Activated CD4-positive, alpha-beta memory T cell treated with anti-CD3 and anti-CD28 coated beads for 36 hours (primary cell): ENCODE measurements around the gene MRPL30. TPM values are rescaled to one million over a fixed set of nuclear protein-coding genes. Genes with fewer than 3 reads are reported as not detected.
"Not testable (repeated sequence)": the region's sequence is repeated elsewhere in the genome, so short reads cannot be mapped to it uniquely, and the experiment has no call there.

Experiments
- CTCF ChIA-PET: fragments of 350-600 bp; sonication (Branson Sonifier 250); formaldehyde crosslinking; loops from one replicate; lab custom pipeline; 2021; ENCODE audit warnings: antibody characterized with exemption, inconsistent platforms; lab: Charles Lee
- POLR2A ChIA-PET: fragments of 350-600 bp; sonication (Branson Sonifier 250); formaldehyde crosslinking; loops from one replicate; lab custom pipeline; 2021; ENCODE audit warnings: antibody characterized with exemption; lab: Charles Lee
- DNase-seq: peaks from one replicate; pipeline ENCODE4 v3.0.0-alpha.2; 2020
- H3K27ac Mint-ChIP-seq: one replicate; pipeline ENCODE4 v1.8.0; 2021; ENCODE audit warnings: mixed read lengths
- H3K27me3 Mint-ChIP-seq: one replicate; pipeline ENCODE4 v1.8.0; 2021; ENCODE audit warnings: mixed read lengths
- H3K36me3 Mint-ChIP-seq: one replicate; pipeline ENCODE4 v1.8.0; 2021; ENCODE audit warnings: mixed read lengths
- H3K4me1 Mint-ChIP-seq: one replicate; pipeline ENCODE4 v1.8.0; 2021; ENCODE audit warnings: low read depth, mixed read lengths
- H3K4me3 Mint-ChIP-seq: one replicate; pipeline ENCODE4 v1.8.0; 2021; ENCODE audit warnings: mild to moderate bottlenecking, mixed read lengths
- H3K9me3 Mint-ChIP-seq: one replicate; pipeline ENCODE4 v1.8.0; 2021; ENCODE audit warnings: mixed read lengths
- intact Hi-C: fragments of 100-400 bp; cut with micrococcal nuclease; formaldehyde crosslinking; loops from one replicate; pipeline ENCODE4 v1.15.1; 2023
- total RNA-seq, 2 experiments: library from RNA; stranded (reverse); gene quantifications; one replicate each; pipeline ENCODE4 v1.2.3, GENCODE V29; 2021

MRPL30 gene
- total RNA-seq = 10 to 100 TPM; 30.3 to 30.8 TPM

DNA sequence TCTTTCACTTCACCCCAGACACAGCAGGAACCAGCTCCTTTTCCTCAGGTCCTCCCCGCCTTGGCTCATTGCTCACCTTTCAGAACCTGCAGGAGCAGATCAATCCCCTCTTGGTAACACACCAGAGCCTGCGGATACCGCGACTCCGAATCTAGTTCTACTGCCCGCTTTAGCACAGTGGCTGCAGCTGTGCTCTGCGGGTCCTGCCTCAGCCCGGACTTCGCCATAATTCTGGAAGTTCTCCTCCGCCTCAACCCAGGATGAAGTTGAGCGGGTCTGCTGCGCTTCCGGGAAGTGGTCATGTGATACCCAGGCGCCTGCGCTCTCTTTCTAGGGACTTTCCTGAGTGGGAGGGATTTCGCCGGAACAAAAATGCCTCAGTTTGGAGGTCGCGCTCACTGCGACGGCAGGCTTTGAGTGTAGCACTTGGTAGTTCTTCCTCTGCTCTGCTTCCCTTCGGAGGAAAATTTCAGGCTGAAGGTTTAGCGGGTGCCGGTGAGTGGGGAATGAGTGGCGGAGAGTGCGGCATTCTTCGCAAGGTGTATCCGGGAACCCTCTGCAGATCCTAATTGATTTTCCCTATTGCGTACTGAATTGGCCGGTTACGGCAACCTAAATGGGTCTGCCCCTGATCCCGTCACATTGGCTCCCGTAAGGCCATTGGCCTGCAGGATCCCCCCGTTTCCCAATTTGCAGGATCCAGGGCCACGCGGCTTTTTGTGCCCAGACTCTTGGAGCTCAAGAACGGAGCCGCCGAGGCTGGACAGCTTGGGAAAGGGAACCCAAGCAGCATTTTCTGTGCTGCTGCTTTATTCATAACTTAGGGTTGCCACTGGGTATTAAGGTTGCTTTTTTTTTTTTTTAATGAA is at the start of gene MRPL30, which contains the start of gene MITD1:
MRPL30 (plus strand) TSS at position 430 of the 869 bp plus-strand sequence. CDS start 5,020 bp downstream, outside the sequence.
MITD1 (minus strand) TSS at position 304 of the 869 bp plus-strand sequence; CDS start at position 227, 77 bp downstream.
- DNase-seq = peak; percentile 95
- intact Hi-C loops = loop anchor here (1.0 kb wide), 4 partner anchors 27 to 309 kb away; partner anchors contain the start of genes C2orf15, LIPT1, REV1 and TSGA10
- ChIA-PET POLR2A (interaction anchor here (0.7 to 1.6 kb wide), 5 partner anchors 25 to 156 kb away, joined by 3 to 12 read pairs (median 8); partner anchors contain the start of genes C2orf15, EIF5B, LIPT1 and TSGA10), CTCF (interaction anchor here (0.6 to 1.8 kb wide), 10 partner anchors 12 to 640 kb away, joined by 3 to 7 read pairs (median 4); partner anchors contain the start of genes EIF5B and TXNDC9)
- no peaks in the 10 kb centered on the region for H3K9me3 Mint-ChIP-seq
- peak within 1 kb of the TSS; percentile 98 for H3K4me3 Mint-ChIP-seq
- H3K4me1 Mint-ChIP-seq = peaks cover 49% of the 10 kb centered on the region
- no peaks in the 10 kb centered on the region for H3K27me3 Mint-ChIP-seq
- peak within 1 kb of the TSS; percentile 97 for H3K27ac Mint-ChIP-seq
- peaks cover 4% of the 10 kb centered on the region for H3K36me3 Mint-ChIP-seq

DNA sequence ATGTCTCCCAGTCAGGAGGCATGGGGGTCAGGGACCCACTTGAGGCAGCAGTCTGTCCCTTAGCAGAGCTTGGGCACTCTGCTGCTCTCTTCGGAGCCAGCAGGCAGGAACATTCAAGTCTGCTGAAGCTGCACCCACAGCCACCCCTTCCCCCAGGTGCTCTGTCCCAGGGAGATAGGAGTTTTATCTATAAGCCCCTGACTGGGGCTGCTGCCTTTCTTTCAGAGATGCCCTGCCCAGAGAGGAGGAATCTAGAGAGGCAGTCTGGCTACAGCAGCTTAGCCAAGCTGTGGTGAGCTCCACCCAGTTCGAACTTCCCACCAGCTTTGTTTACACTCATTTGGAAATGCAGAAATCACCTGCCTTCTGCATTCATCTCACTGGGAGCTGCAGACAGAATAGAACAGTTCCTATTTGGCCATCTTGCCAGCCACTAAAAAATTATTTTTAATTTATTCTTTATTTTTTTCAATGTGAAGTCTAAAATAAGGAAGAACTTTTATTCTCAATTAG is 45.9 kb upstream of the MRPL30 start:
- H3K27me3 Mint-ChIP-seq, CTCF ChIA-PET, DNase-seq, intact Hi-C loops, H3K4me1 Mint-ChIP-seq, POLR2A ChIA-PET, H3K4me3 Mint-ChIP-seq, H3K27ac Mint-ChIP-seq: not testable (repeated sequence)
- H3K9me3 Mint-ChIP-seq = peaks cover 43% of the 10 kb centered on the region
- H3K36me3 Mint-ChIP-seq = peaks cover 21% of the 10 kb centered on the region

DNA sequence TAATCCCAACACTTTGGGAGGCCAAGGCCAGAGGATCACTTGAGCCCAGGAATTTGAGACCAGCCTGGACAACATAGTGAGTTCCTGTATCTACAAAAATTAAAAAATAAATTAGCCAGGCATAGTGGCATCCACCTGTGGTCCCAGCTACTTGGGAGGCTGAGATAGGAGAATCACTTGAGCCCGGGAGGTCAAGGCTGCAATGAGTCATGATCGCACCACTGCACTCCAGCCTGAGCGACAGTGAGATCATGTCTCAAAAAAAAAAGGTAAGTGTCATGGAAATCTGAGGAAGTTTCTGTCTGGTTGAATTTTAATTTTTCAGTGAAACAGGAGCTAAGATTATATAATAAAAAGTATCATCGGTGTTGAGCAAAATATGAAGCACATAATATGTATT is 42.0 kb upstream of the MRPL30 start:
- intact Hi-C loops = no loop called here
- ChIA-PET CTCF (no interaction called here), POLR2A (interaction anchor here (0.7 kb wide), 1 partner anchor 14 kb away, joined by 4 read pairs; no protein-coding TSS in a partner anchor)
- H3K27me3 Mint-ChIP-seq = no peaks in the 10 kb centered on the region
- H3K36me3 Mint-ChIP-seq = peaks cover 11% of the 10 kb centered on the region
- peak overlapping the region; percentile 3 for H3K4me3 Mint-ChIP-seq
- no peak for DNase-seq
- no peak overlapping the region for H3K27ac Mint-ChIP-seq
- H3K9me3 Mint-ChIP-seq = peaks cover 4% of the 10 kb centered on the region
- peaks cover 19% of the 10 kb centered on the region for H3K4me1 Mint-ChIP-seq

DNA sequence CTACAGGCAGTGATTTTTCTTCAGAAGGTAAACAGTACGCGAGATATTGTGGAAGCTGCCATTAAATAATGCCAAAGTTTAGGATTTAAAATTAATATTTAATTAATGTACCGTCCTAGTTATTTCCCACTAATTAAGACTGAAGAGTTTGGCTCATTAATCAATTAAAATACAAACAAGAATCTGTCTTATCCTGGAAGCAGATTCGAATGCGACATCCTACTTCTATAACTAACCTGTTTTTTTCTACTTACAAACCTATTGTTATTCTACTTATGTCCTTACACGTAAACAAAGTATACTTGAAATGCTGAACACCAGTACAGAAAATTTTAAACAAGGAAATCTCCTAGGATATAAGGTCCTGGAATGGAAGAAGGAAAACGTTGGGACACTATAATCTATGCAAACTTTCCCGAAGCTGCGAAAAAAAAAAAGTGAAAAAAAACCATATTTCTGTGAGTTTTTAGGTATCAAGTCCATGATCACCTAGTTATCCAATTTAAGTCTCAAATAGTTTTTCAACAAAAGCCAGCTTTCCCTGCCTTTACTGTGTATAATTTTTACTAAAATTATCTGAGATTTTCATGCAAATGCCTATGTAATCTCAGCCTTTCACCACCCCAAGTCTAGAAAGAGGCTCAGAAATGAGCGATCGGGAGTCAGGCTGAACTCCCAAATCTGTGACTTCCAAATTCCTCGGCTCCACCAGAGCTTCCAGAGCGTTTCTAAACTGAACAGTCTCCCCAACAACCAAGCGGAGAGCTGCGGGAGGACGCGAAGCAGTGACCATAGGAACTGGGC is 40.7 kb upstream of the MRPL30 start:
- no peak for DNase-seq
- H3K4me1 Mint-ChIP-seq = peaks cover 19% of the 10 kb centered on the region
- H3K27ac Mint-ChIP-seq = peak overlapping the region; percentile 88

DNA sequence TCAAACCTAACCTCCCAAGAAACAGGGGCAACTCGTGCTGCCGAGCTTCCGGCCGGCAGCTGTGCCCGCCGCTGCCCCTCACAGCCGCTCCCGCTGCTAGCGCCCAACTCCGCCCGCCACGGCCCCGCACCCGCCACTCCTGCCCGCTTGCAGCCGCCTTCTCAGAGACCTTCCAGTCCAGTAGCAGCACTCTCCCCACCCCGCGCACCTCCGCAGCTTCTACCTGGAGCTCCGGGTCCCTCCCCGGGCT is 40.2 kb upstream of the MRPL30 start:
- H3K27me3 Mint-ChIP-seq = no peaks in the 10 kb centered on the region
- intact Hi-C loops = loop anchor here (1.0 to 10.0 kb wide), 5 partner anchors 14 to 486 kb away; partner anchors contain the start of genes LIPT1, MITD1, MRPL30 and REV1

More for the DNA sequence above, 40.7 kb upstream of the MRPL30 start:
- Mint-ChIP-seq H3K36me3 (peaks cover 5% of the 10 kb centered on the region), H3K4me3 (peak overlapping the region; percentile 93), H3K9me3 (no peaks in the 10 kb centered on the region), H3K27me3 (no peaks in the 10 kb centered on the region)
- CTCF ChIA-PET = interaction anchor here (0.7 to 1.6 kb wide), 8 partner anchors 10 to 491 kb away, joined by 3 to 5 read pairs (median 4); partner anchors contain the start of genes LIPT1 and TSGA10
- intact Hi-C loops = loop anchor here (10.0 kb wide), 1 partner anchor 485 kb away; no protein-coding TSS in a partner anchor
- POLR2A ChIA-PET = interaction anchor here (0.8 to 2.7 kb wide), 7 partner anchors 15 to 198 kb away, joined by 3 to 13 read pairs (median 4); partner anchors contain the start of genes EIF5B, LIPT1, MITD1 and TSGA10

DNA sequence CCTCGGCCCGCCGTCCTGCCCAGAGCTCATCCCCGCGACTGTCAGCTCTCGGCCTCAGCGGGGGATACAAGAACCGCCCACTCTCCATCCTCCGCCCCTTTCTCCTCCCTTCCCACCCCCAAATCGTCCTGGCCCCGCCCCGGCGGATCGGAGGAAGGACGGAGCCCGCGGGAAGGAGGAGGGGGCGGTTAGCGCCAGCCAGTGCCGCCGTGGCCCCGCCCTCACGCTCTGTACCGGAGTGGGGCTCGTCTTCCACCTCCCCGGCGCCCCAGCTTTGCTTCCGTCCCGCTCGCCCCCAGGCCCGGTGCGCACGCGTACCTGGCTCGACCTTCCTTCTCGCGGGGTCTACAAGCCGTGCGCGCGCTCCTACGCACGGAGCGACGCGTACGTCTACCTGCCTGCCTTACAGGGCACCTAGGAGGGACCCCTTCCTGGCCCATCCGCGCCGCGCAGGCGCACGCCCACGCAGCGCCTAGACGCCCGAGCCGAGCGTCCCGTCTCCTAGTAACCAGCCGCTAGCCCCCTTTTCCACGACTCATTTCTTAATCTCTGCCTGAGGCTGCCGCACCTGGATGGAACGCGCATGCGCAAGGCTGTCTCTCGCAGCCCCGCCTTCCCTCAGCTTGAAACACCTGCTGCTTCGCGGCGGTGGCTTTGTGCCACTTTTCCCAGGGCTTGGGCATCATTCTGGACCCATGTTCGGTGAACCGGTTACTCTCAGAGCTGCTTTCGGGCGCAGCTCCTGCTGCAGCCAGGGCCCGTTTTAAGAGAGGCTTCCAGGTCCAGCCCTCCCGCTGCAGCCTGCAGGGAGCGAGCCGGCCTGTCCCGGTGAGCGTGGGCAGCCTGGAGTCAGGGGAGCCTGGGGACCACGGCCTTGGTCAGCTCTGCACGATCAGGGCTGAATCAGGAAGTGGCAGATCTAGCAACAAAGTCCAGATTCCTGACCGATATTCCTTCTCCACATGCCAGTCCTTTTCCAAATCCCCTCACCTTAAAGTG is 39.6 kb upstream of the MRPL30 start, which contains the start of gene C2orf15:
C2orf15 (plus strand) TSS at position 598 of the 999 bp plus-strand sequence. CDS start 8,852 bp downstream, outside the sequence.
- H3K36me3 Mint-ChIP-seq = no peaks in the 10 kb centered on the region
- no peaks in the 10 kb centered on the region for H3K27me3 Mint-ChIP-seq
- POLR2A ChIA-PET = interaction anchor here (0.8 to 2.7 kb wide), 8 partner anchors 11 to 196 kb away, joined by 3 to 13 read pairs (median 4); partner anchors contain the start of genes EIF5B, LIPT1, MITD1 and TSGA10
- H3K4me3 Mint-ChIP-seq = peak within 1 kb of the TSS; percentile 93
- peaks cover 19% of the 10 kb centered on the region for H3K4me1 Mint-ChIP-seq
- intact Hi-C loops = loop anchor here (1.0 to 10.0 kb wide), 5 partner anchors 13 to 487 kb away; partner anchors contain the start of genes LIPT1, MITD1, MRPL30 and REV1
- peak within 1 kb of the TSS; percentile 88 for H3K27ac Mint-ChIP-seq
- CTCF ChIA-PET = interaction anchor here (0.7 to 1.6 kb wide), 8 partner anchors 12 to 492 kb away, joined by 3 to 7 read pairs (median 4); partner anchors contain the start of genes LIPT1 and TSGA10
- peak; percentile 98 for DNase-seq
- H3K9me3 Mint-ChIP-seq = no peaks in the 10 kb centered on the region

More for the DNA sequence above, 40.2 kb upstream of the MRPL30 start:
- CTCF ChIA-PET = interaction anchor here (0.7 to 1.6 kb wide), 7 partner anchors 12 to 491 kb away, joined by 3 to 5 read pairs (median 4); partner anchors contain the start of genes LIPT1 and TSGA10
- peak overlapping the region; percentile 93 for H3K4me3 Mint-ChIP-seq
- H3K9me3 Mint-ChIP-seq = no peaks in the 10 kb centered on the region
- H3K36me3 Mint-ChIP-seq = peaks cover 2% of the 10 kb centered on the region
- no peak for DNase-seq
- H3K27ac Mint-ChIP-seq = peak overlapping the region; percentile 88
- POLR2A ChIA-PET = interaction anchor here (0.8 to 2.7 kb wide), 8 partner anchors 12 to 197 kb away, joined by 3 to 13 read pairs (median 4); partner anchors contain the start of genes EIF5B, LIPT1, MITD1 and TSGA10
- H3K4me1 Mint-ChIP-seq = peaks cover 19% of the 10 kb centered on the region

DNA sequence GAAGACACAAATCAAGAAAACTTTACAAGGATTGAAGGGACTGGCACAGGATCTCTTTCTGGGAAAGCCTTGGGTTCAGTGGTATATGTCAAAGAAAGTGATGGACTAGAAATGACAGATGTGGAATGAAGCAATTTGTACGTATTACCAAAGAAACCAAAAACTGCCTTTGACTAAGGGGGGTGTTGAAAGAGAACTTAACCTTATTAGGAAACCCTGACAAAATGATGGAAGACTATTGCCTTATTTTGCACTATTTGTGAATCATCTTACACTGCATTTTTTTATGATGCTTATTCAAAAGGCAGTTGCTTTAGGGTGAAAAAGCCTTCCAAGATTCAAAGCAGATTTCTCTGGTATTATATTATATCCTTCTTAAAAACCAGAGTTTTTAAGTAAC is 30.3 kb upstream of the MRPL30 start:
- peaks cover 5% of the 10 kb centered on the region for H3K36me3 Mint-ChIP-seq
- no peak for DNase-seq
- no peaks in the 10 kb centered on the region for H3K9me3 Mint-ChIP-seq
- no peaks in the 10 kb centered on the region for H3K27me3 Mint-ChIP-seq
- no peak overlapping the region for H3K4me3 Mint-ChIP-seq
- ChIA-PET POLR2A (no interaction called here), CTCF (interaction anchor here (0.6 to 1.2 kb wide), 2 partner anchors 11 to 282 kb away, joined by 3 read pairs; no protein-coding TSS in a partner anchor)
- H3K27ac Mint-ChIP-seq = peak overlapping the region; percentile 35
- H3K4me1 Mint-ChIP-seq = peaks cover 9% of the 10 kb centered on the region
- intact Hi-C loops = loop anchor here (10.0 kb wide), 2 partner anchors 416 to 696 kb away; partner anchors contain the start of gene MGAT4A

DNA sequence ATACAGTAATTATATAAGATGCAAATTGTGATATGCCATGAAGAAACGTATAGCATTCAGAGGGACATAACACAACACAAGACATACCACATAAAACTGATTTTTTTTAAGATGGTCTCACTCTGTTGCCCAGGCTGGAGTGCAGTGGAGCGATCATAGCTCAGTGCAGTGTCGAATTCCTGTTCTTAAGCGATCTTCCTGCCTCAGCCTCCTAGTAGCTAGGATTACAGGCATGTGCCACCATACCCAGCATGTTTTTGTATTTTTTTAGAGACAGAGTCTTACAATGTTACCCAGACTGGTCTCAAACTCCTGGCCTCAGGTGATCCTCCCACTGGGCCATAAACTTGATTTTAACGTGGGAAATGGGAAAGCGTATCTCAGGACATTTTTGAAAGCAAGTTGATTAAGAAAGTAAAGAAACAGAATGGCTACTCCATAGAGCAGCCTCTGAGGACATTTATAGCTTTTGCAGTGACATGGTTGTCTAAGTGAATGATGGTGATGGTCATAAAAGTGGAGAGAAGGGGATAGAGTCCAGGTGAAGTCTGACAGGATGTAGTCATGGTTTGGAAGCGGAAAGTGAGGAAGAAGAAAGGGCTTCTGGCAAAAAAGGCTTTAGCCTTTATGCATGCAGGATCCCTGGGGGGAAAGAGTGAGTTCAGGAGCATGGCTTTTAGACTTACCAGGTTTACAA is 28.6 kb upstream of the MRPL30 start:
- ChIA-PET CTCF (no interaction called here), POLR2A (interaction anchor here (0.7 to 2.0 kb wide), 2 partner anchors 11 to 28 kb away, joined by 3 to 5 read pairs; partner anchors contain the start of gene C2orf15)
- Mint-ChIP-seq H3K36me3 (peaks cover 5% of the 10 kb centered on the region), H3K9me3 (no peaks in the 10 kb centered on the region), H3K4me1 (peaks cover 22% of the 10 kb centered on the region), H3K4me3 (no peak overlapping the region), H3K27me3 (no peaks in the 10 kb centered on the region), H3K27ac (no peak overlapping the region)
- no peak for DNase-seq
- intact Hi-C loops = loop anchor here (10.0 kb wide), 2 partner anchors 418 to 698 kb away; partner anchors contain the start of gene MGAT4A

DNA sequence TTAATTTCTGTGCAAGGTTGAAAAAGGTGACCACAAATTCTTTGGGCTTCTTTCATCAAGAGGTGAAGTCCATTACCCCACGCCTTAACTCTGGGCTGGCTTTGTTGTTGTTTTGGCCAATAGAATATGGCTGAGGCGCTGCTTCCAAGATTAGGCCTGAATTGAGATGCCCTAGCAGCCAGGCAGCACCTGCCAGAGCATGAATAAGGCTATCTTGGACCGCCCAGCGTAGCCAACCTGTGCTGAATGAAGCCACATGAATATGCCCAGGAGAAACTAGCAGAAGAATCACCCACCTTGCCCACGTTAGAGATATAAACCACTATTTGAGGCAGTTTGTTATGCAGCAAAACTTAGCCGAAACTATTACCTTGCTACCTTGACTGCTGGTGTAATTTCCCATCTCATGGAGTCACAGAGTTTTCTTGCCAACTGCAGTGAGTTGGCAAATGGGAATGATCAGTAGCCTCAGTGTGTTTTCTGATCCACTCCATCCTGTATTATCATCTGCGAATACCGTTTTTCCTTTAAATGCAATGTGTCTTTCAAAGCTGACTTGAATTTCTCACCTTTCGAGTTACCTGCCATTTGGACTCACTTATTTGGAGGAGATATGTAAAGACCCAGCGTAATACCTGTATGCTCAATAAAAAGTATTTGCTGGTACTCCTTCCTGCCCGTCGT is 26.9 kb upstream of the MRPL30 start:
- no peak overlapping the region for H3K4me3 Mint-ChIP-seq
- DNase-seq = no peak
- POLR2A ChIA-PET = interaction anchor here (0.9 to 3.0 kb wide), 4 partner anchors 13 to 26 kb away, joined by 3 to 13 read pairs (median 8); partner anchors contain the start of genes C2orf15, MITD1 and MRPL30
- peaks cover 7% of the 10 kb centered on the region for H3K36me3 Mint-ChIP-seq
- no peaks in the 10 kb centered on the region for H3K9me3 Mint-ChIP-seq
- peak overlapping the region; percentile 91 for H3K27ac Mint-ChIP-seq
- intact Hi-C loops = loop anchor here (1.0 to 10.0 kb wide), 4 partner anchors 13 to 699 kb away; partner anchors contain the start of genes C2orf15, MGAT4A, MITD1 and MRPL30
- no peaks in the 10 kb centered on the region for H3K27me3 Mint-ChIP-seq
- peaks cover 24% of the 10 kb centered on the region for H3K4me1 Mint-ChIP-seq
- CTCF ChIA-PET = interaction anchor here (1.0 to 1.8 kb wide), 2 partner anchors 13 to 14 kb away, joined by 4 to 5 read pairs; no protein-coding TSS in a partner anchor
